ENCODE data around the gene NFS1.

GRCh38 chr20:35650632-35651031 is 48.5 kb downstream of the NFS1 start:
- no peak for TF ChIP-seq POLR2AphosphoS2 (conservative IDR thresholded peaks at IDR 0.05; ENCODE audit: low read length)
- TF ChIP-seq, protein P1, sequence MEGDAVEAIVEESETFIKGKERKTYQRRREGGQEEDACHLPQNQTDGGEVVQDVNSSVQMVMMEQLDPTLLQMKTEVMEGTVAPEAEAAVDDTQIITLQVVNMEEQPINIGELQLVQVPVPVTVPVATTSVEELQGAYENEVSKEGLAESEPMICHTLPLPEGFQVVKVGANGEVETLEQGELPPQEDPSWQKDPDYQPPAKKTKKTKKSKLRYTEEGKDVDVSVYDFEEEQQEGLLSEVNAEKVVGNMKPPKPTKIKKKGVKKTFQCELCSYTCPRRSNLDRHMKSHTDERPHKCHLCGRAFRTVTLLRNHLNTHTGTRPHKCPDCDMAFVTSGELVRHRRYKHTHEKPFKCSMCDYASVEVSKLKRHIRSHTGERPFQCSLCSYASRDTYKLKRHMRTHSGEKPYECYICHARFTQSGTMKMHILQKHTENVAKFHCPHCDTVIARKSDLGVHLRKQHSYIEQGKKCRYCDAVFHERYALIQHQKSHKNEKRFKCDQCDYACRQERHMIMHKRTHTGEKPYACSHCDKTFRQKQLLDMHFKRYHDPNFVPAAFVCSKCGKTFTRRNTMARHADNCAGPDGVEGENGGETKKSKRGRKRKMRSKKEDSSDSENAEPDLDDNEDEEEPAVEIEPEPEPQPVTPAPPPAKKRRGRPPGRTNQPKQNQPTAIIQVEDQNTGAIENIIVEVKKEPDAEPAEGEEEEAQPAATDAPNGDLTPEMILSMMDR (IDR thresholded peaks at IDR 0.05), result no peak
